Esophagus squamous epithelium (tissue), 4 donors: ENCODE measurements around the gene LRRFIP2.

Experiments used
- POLR2A ChIP-seq, 4 donors: fragments of 450-650 bp; IDR thresholded peaks; one replicate each; pipeline ENCODE4 v1.6.1; 2017; ENCODE audit warnings: antibody characterized with exemption in 4 of 4, mild to moderate bottlenecking in 4 of 4, moderate library complexity in 3 of 4
- TF ChIP-seq, protein P1 (sequence below), 6 experiments: fragments of 450-650 bp in 4 of 6; fragments of 200-600 bp in 2 of 6; sonication (generic) in 2 of 6; IDR thresholded peaks; one replicate each; pipeline ENCODE4 v1.5.1; 2016 to 2019; ENCODE audit warnings: antibody characterized with exemption in 6 of 6, mild to moderate bottlenecking in 4 of 6, moderate library complexity in 4 of 6

DNA sequence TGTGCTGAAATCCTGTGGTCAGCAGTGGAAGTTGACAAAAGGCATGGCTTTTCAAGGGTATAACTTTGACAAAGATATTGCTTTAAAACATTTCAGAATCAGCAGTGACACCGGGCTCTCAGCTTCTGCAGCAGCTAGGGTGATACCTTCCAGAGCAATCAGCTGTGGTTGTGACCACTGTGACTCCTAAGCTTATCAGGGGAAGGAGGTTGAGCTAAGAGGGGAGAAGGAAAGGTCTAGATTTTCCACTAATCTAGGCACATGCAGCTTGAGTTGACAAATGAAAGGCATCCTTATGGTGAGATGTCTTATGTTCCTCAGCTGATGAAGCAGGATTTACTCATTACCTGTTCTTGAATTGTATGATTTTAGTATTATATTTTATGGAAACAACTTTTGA lies 16.3 kb upstream of the LRRFIP2 start:
- TF ChIP-seq, protein P1, sequence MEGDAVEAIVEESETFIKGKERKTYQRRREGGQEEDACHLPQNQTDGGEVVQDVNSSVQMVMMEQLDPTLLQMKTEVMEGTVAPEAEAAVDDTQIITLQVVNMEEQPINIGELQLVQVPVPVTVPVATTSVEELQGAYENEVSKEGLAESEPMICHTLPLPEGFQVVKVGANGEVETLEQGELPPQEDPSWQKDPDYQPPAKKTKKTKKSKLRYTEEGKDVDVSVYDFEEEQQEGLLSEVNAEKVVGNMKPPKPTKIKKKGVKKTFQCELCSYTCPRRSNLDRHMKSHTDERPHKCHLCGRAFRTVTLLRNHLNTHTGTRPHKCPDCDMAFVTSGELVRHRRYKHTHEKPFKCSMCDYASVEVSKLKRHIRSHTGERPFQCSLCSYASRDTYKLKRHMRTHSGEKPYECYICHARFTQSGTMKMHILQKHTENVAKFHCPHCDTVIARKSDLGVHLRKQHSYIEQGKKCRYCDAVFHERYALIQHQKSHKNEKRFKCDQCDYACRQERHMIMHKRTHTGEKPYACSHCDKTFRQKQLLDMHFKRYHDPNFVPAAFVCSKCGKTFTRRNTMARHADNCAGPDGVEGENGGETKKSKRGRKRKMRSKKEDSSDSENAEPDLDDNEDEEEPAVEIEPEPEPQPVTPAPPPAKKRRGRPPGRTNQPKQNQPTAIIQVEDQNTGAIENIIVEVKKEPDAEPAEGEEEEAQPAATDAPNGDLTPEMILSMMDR (IDR thresholded peaks at IDR 0.05) = no peak
- no peak for TF ChIP-seq POLR2A (IDR thresholded peaks at IDR 0.05)
